Prostate gland (tissue), 2 donors: Measurements from ENCODE around the gene MSS51.

Source experiments
- POLR2A ChIP-seq: fragments of 450-650 bp; IDR thresholded peaks from one replicate; pipeline ENCODE4 v1.6.1; 2016; ENCODE audit warnings: antibody characterized with exemption, mild to moderate bottlenecking
- POLR2AphosphoS5 ChIP-seq: sonication (generic); formaldehyde crosslinking; IDR thresholded peaks from one replicate; pipeline ENCODE4 v1.6.1; 2017; ENCODE audit warnings: antibody characterized with exemption
- TF ChIP-seq, protein P1 (sequence below), 4 experiments: fragments of 200-600 bp in 2 of 4; fragments of 450-650 bp in 2 of 4; sonication (generic) in 2 of 4; IDR thresholded peaks; 1 replicate in 3 of 4; 2 replicates in 1 of 4; pipeline ENCODE4 v1.5.1; 2016 to 2019; ENCODE audit warnings: antibody characterized with exemption in 4 of 4, mild to moderate bottlenecking in 2 of 4, moderate library complexity in 2 of 4

GRCh38 chr10:73432646-73433537, 469 bp downstream of the MSS51 start:
- TF ChIP-seq, protein P1, sequence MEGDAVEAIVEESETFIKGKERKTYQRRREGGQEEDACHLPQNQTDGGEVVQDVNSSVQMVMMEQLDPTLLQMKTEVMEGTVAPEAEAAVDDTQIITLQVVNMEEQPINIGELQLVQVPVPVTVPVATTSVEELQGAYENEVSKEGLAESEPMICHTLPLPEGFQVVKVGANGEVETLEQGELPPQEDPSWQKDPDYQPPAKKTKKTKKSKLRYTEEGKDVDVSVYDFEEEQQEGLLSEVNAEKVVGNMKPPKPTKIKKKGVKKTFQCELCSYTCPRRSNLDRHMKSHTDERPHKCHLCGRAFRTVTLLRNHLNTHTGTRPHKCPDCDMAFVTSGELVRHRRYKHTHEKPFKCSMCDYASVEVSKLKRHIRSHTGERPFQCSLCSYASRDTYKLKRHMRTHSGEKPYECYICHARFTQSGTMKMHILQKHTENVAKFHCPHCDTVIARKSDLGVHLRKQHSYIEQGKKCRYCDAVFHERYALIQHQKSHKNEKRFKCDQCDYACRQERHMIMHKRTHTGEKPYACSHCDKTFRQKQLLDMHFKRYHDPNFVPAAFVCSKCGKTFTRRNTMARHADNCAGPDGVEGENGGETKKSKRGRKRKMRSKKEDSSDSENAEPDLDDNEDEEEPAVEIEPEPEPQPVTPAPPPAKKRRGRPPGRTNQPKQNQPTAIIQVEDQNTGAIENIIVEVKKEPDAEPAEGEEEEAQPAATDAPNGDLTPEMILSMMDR (IDR thresholded peaks at IDR 0.05): no peak
- TF ChIP-seq POLR2A (no peak), POLR2AphosphoS5 (no peak)
